ENCODE measurements around the gene FLNA. TPM values are rescaled to one million over a fixed set of nuclear protein-coding genes. Genes with fewer than 3 reads are reported as not detected.
"Not testable (repeated sequence)": the region's sequence is repeated elsewhere in the genome, so short reads cannot be mapped to it uniquely, and the experiment has no call there.

Gene FLNA
- total RNA-seq, 1 experiment from 2014 or later, result 1,841 TPM

DNA sequence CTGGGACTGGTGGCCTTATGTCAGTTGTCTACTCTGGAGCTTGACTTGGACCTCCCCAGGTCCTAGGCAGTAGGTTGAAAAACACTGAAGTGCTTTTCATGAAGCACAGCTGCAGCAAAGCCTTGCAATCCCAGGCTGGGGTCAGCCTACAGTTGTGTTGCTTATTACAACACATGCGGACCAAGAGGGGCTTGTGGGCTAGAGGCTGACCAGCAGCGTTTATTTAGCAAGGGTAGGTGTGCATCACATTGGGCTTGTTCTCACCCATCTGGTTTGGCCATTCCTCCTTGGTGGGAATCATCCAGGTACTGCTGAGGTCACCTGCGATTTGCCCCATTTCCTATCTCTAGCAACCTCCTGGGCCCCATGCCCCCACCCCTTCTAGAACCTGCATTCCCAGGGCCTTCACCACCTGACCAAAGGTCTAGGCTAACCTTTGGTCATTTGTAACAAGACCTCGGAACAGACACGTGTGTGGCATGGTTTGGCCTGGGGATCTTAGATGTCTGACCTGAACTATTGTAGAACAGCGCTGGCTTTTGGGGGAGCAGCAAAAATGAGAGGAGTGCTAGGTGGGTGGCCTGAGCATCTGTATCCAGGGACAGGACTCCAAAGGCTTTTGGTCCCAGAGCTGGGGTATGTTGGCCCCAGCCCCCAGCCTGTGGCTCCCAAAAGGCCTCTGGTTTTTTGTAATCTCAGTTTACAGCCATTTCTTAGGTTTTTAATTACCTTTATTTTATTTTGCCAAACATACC lies 26.8 kb upstream of the FLNA start:
- Histone ChIP-seq H3K79me2 (ENCODE audit: low read depth) (peaks cover 24% of the 10 kb centered on the region), H3K27me3 (ENCODE audit: insufficient read depth, low read depth) (no peaks in the 10 kb centered on the region), H3K9me3 (ENCODE audit: insufficient read depth, low read depth) (no peaks in the 10 kb centered on the region), H2AFZ (no peak overlapping the region), H3K9me2 (ENCODE audit: insufficient read depth) (no peaks in the 10 kb centered on the region), H3K4me1 (replicated peaks; ENCODE audit: insufficient read depth) (peaks cover 7% of the 10 kb centered on the region), H4K20me1 (ENCODE audit: insufficient read depth) (peaks cover 22% of the 10 kb centered on the region), H3K27ac (peak overlapping the region; percentile 97), H3K36me3 (ENCODE audit: low read depth) (peaks cover 20% of the 10 kb centered on the region), H3K4me2 (peak overlapping the region; percentile 94; the same call in 1 of the 2 replicates), H3F3A (ENCODE audit: insufficient read depth, low read depth) (peaks cover 47% of the 10 kb centered on the region), H3K4me3 (no peak overlapping the region)
- BruUV-seq (replicated peaks), result no TSS peak
- CTCF ChIA-PET, result no interaction called here
- POLR2A ChIA-PET (ENCODE audit: unreplicated experiment), result interaction anchor here (0.6 to 1.1 kb wide), 3 partner anchors 51 to 126 kb away, joined by 3 to 5 read pairs (median 4); partner anchors contain the start of gene SLC10A3
- peak in 1 of 2 experiments; percentile 61 for DNase-seq
- TF ChIP-seq, protein P1, sequence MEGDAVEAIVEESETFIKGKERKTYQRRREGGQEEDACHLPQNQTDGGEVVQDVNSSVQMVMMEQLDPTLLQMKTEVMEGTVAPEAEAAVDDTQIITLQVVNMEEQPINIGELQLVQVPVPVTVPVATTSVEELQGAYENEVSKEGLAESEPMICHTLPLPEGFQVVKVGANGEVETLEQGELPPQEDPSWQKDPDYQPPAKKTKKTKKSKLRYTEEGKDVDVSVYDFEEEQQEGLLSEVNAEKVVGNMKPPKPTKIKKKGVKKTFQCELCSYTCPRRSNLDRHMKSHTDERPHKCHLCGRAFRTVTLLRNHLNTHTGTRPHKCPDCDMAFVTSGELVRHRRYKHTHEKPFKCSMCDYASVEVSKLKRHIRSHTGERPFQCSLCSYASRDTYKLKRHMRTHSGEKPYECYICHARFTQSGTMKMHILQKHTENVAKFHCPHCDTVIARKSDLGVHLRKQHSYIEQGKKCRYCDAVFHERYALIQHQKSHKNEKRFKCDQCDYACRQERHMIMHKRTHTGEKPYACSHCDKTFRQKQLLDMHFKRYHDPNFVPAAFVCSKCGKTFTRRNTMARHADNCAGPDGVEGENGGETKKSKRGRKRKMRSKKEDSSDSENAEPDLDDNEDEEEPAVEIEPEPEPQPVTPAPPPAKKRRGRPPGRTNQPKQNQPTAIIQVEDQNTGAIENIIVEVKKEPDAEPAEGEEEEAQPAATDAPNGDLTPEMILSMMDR (conservative IDR thresholded peaks at IDR 0.05), result no peak
- TF ChIP-seq EZH2 (IDR thresholded peaks at IDR 0.05; ENCODE audit: low read depth), result no peak
- intact Hi-C loops (cut with micrococcal nuclease; ENCODE audit: unreplicated experiment), result no loop called here

DNA sequence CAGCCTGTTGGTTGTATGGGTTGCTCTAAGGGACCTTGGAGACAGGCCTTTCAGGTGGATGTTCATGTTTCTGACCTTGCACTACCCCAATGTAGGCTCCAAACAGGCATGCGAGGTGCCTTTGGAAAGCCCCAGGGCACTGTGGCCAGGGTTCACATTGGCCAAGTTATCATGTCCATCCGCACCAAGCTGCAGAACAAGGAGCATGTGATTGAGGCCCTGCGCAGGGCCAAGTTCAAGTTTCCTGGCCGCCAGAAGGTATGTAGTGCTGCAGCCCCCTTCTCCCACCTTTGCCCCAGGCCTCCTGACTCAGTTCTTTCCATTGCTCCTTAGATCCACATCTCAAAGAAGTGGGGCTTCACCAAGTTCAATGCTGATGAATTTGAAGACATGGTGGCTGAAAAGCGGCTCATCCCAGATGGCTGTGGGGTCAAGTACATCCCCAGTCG lies 26.0 kb upstream of the FLNA start:
- Histone ChIP-seq H3K27ac (peak overlapping the region; percentile 97), H3F3A (ENCODE audit: insufficient read depth, low read depth) (peaks cover 52% of the 10 kb centered on the region), H3K4me2 (peak overlapping the region; percentile 94), H3K79me2 (ENCODE audit: low read depth) (peaks cover 29% of the 10 kb centered on the region), H4K20me1 (ENCODE audit: insufficient read depth) (peaks cover 22% of the 10 kb centered on the region), H3K4me1 (replicated peaks; ENCODE audit: insufficient read depth) (peaks cover 12% of the 10 kb centered on the region), H3K36me3 (ENCODE audit: low read depth) (peaks cover 20% of the 10 kb centered on the region), H3K4me3 (peak overlapping the region; percentile 93)
- H3K9me2 ChIP-seq (ENCODE audit: insufficient read depth); H2AFZ ChIP-seq; H3K27me3 ChIP-seq (ENCODE audit: insufficient read depth, low read depth); BruUV-seq (replicated peaks); DNase-seq; intact Hi-C loops (cut with micrococcal nuclease; ENCODE audit: unreplicated experiment); H3K9me3 ChIP-seq (ENCODE audit: insufficient read depth, low read depth): not testable (repeated sequence)
- CTCF ChIA-PET, result interaction anchor here (4.4 kb wide), 1 partner anchor 26 kb away, joined by 14 read pairs; the partner anchor contains the start of gene FLNA
- POLR2A ChIA-PET (ENCODE audit: unreplicated experiment), result interaction anchor here (1.1 kb wide), 1 partner anchor 90 kb away, joined by 5 read pairs; the partner anchor contains the start of gene SLC10A3

DNA sequence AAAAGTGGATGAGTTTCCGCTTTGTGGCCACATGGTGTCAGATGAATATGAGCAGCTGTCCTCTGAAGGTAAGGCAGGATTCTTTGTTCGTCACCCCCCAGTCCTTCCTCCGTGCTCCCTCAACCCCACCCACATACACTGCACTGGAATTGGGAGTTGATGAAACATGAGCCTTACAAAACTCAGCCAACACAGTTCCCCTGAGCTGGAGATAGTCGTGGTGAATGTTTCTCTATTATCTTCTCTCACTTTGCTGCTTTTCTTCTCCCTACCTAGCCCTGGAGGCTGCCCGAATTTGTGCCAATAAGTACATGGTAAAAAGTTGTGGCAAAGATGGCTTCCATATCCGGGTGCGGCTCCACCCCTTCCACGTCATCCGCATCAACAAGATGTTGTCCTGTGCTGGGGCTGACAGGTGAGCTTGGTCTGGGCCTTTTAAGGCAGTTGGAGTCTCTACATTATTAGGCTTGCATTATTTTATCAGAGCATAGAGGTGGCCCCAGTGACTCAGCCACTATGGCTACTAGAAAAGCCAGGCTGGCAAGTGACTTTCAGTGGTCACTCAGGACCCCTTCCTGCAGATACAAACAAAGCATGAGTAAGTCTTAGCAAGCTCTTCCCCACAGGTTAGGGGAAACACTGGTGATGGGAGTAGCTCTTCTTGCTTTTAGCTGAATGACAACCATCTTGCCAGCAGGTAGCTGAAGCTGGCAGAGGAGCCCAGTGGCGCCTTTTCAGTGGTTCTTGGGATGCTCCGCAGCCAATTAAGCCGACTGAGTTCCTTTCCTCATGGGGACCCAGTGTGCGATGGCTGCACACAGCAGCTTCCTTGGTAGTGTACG lies 25.3 kb upstream of the FLNA start:
- Histone ChIP-seq H3F3A (ENCODE audit: insufficient read depth, low read depth) (peaks cover 52% of the 10 kb centered on the region), H3K9me3 (ENCODE audit: insufficient read depth, low read depth) (no peaks in the 10 kb centered on the region), H3K4me1 (replicated peaks; ENCODE audit: insufficient read depth) (peaks cover 12% of the 10 kb centered on the region), H3K27ac (peak overlapping the region; percentile 97), H3K27me3 (ENCODE audit: insufficient read depth, low read depth) (no peaks in the 10 kb centered on the region), H2AFZ (no peak overlapping the region), H3K4me3 (peak overlapping the region; percentile 93), H3K9me2 (ENCODE audit: insufficient read depth) (no peaks in the 10 kb centered on the region), H4K20me1 (ENCODE audit: insufficient read depth) (peaks cover 22% of the 10 kb centered on the region), H3K36me3 (ENCODE audit: low read depth) (peaks cover 20% of the 10 kb centered on the region), H3K4me2 (peak overlapping the region; percentile 94), H3K79me2 (ENCODE audit: low read depth) (peaks cover 29% of the 10 kb centered on the region)
- no peak for DNase-seq
- TF ChIP-seq, protein P1 (conservative IDR thresholded peaks at IDR 0.05), result no peak
- TF ChIP-seq EZH2 (IDR thresholded peaks at IDR 0.05; ENCODE audit: low read depth), result no peak
- intact Hi-C loops (cut with micrococcal nuclease; ENCODE audit: unreplicated experiment), result loop anchor here (5.0 kb wide), 4 partner anchors 43 to 133 kb away; partner anchors contain the start of genes FAM50A, PLXNA3 and UBL4A
- CTCF ChIA-PET, result interaction anchor here (4.4 kb wide), 1 partner anchor 26 kb away, joined by 14 read pairs; the partner anchor contains the start of gene FLNA
- no TSS peak for BruUV-seq (replicated peaks)
- POLR2A ChIA-PET (ENCODE audit: unreplicated experiment), result interaction anchor here (0.6 kb wide), 1 partner anchor 12 kb away, joined by 4 read pairs; no protein-coding TSS in a partner anchor

Data from PC-9 (cell line).